GM12875 (cell line): ENCODE data around the gene S100PBP.

Source experiments
- H3K4me3 ChIP-seq: one replicate; pipeline ENCODE4 v1.5.1; 2011; ENCODE audit warnings: low read depth, low read length, control low read depth
- TF ChIP-seq, protein P1 (sequence below): IDR thresholded peaks from 2 replicates; pipeline ENCODE4 v1.5.1; 2011; ENCODE audit warnings: low read depth, mild to moderate bottlenecking, control low read depth, inconsistent platforms, low read length, moderate library complexity, borderline replicate concordance; ENCODE audit not compliant: insufficient read depth

The S100PBP gene

DNA sequence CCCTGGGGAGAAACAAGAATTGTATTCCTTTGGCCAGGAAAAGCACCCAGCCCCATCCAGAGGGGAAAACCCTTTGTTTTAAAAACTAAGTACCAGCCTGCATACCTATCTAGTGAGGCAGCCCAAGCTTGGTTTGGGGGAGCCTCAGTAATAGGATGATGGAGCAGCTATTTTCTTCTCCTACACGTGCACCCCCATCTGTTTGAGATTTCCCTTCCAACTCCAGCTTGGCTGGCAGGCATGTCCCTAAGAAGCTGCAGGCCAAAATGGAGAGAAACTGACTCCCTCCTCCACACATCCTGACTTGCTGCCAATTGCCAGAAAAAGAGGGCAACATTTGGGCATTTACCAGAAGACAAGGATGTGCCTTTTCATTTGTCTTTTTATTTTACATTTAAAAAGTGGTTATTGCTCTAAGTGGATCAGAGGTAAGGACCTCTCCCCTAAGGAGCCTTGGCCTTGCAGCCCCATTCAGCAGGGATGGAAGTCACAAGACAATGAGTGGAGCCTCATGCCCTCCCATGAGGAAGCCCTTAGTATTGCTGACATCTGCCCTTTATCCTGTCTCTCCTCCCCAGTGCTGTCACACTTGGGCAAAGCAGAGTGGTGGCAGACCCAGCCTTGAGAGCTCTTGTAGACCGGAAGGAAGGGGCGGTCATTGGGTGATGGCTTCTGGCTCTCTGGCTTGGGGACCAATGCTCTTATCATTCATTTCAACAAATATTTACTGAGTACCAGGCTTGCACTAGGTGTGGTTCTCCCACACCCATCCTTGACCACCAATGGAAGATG lies 44.6 kb downstream of the S100PBP start:
- TF ChIP-seq, protein P1, sequence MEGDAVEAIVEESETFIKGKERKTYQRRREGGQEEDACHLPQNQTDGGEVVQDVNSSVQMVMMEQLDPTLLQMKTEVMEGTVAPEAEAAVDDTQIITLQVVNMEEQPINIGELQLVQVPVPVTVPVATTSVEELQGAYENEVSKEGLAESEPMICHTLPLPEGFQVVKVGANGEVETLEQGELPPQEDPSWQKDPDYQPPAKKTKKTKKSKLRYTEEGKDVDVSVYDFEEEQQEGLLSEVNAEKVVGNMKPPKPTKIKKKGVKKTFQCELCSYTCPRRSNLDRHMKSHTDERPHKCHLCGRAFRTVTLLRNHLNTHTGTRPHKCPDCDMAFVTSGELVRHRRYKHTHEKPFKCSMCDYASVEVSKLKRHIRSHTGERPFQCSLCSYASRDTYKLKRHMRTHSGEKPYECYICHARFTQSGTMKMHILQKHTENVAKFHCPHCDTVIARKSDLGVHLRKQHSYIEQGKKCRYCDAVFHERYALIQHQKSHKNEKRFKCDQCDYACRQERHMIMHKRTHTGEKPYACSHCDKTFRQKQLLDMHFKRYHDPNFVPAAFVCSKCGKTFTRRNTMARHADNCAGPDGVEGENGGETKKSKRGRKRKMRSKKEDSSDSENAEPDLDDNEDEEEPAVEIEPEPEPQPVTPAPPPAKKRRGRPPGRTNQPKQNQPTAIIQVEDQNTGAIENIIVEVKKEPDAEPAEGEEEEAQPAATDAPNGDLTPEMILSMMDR = no peak
- H3K4me3 ChIP-seq = no peak overlapping the region

DNA sequence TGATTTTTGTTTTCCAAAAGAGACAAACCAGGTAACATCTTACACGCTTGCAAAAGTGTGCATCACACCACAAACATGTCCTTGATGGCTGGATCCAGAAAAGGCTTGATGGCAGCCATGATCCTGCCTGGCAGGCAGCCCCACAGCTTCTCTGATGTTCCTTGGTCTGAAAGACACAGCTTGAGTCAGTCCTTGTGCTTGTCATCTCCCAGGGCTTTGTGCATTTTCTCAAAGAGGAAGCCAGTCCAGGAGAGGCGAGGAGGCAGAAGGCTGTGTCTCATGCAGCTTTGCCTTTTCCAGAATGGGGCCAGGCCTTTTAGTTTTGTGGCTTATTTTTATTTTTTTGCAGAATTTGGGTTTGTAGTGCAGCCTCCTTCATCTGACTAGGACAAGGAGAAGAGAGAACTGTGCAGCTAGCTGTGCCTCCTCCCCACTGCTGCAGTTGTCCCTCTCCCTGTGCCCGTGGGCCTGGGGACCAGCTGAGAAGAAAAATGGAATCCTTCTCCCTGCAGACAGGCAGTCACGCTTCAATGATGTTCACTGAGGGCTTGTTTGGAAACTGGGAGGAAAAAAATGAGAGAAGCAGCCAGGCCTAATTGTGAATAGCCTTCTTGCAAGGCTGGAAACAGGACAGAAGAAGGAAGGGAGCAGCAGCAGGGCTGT lies 45.9 kb downstream of the S100PBP start:
- TF ChIP-seq, protein P1 = no peak
- H3K4me3 ChIP-seq = no peak overlapping the region

DNA sequence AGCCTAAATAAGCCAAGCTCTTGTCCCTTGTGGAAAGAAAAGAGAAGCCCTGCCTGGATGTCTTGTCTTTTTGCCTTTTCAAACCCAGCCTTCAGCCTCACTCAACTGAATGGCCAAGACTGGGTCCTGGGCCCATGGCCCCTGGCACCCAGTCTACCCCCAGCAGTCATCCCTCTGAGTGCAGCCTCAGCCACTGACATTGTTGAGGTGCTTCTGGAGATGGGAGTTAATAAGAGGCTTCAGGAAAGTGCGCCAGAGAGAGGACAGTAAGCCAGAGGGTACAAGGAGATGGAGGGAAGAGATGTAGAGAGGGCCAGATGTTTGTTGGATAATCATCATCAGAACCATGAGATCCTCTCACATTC lies 46.4 kb downstream of the S100PBP start:
- H3K4me3 ChIP-seq = no peak overlapping the region
- TF ChIP-seq, protein P1 = no peak

DNA sequence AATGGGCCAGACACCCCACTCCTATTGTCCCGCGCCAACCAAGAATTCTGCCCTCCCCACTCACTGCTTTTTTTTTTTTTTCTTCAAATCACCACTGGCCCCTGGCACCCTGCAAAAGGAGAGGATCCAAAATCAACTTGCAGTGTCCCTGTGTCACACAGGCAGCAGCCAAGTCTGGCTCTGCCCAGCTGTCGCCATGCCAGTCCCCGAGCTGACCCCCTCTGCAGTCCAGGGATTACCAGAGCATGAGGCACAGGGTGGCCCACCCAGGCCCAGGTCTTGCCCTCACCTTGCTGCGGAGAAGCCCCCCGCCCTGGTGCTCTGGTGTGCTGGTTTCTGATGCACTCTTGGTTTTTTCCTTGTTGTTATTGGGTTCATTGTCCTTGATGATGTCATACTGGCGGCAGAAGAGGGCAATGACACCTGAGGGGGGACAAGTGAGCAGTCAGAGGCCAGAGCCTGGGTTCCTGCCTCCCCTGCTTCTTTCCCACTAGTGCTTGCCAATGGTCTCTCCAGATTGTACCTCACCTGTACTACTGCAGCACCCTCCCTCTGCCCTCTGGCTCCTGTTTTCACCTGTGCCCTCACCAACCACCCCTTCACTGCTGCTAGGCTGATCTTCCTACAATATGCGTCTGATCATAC lies 47.0 kb downstream of the S100PBP start:
- TF ChIP-seq, protein P1 = no peak
- no peak overlapping the region for H3K4me3 ChIP-seq

DNA sequence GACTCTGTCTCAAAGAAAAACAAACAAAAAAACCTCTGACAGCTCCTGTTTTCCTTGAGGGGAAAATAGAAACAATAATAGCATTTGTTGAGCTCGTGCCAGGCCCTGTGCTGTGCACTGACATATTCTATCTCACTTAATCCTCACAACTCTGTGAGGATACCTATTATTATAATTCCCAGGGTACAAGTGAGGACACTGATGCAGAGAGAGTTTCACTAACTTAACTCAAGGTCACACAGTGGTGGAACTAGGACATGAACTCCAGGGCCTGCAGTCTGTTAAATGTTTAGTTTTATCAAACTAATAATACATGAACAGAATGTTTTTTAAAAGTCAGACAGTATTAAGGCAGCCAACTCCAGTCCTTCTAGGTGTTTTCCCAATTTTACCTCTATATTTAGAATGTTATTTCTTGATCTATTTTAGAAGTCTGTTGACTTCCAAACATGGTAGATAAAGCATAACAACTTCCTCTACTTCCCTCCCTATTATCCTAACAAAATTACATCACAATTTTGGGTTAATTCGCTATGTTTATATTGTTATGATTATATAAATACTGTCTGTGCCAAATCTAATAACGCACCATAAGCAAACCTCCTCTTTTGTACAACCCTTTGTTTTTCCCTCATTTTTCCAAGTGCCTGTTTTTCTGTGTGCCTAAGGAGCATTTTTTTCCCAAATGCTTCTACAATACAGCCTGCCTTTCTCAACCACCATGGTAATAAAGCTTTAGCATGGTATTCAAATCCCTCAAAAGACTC lies 48.4 kb downstream of the S100PBP start:
- H3K4me3 ChIP-seq = no peak overlapping the region
- TF ChIP-seq, protein P1 = no peak

DNA sequence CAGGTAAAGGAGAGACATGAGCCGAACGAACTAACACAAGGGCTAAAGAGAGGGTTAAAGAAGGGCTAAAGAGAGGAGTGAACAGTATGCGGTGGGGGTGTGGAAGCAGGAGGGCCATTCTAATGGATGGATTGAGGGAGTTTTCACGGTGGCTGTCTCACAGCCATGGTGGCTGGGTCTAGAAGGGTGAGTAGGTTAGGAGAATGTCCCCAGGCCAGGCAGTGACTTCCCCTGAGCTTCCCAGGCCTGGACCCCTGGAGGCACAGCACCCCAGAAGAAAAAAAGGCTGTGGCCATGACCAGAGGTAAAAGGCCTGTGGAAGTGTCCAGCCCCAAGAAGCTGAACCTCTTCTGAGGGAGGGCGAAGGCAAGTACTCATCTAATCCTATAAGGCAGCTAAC lies 49.7 kb downstream of the S100PBP start:
- TF ChIP-seq, protein P1 = no peak
- no peak overlapping the region for H3K4me3 ChIP-seq
